Mammary microvascular endothelial cell (primary cell): ENCODE data around the gene JDP2. TPM values are rescaled to one million over a fixed set of nuclear protein-coding genes. Genes with fewer than 3 reads are reported as not detected.

Source experiments
- total RNA-seq: library from RNA; depleted of rRNA; stranded (reverse); fragments of >200 nt; gene quantifications from 2 replicates; pipeline ENCODE4 v1.2.3, GENCODE V29; 2015

The JDP2 gene, protein sequence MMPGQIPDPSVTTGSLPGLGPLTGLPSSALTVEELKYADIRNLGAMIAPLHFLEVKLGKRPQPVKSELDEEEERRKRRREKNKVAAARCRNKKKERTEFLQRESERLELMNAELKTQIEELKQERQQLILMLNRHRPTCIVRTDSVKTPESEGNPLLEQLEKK
- total RNA-seq = 6.5 and 13.5 TPM in 2 replicates

DNA sequence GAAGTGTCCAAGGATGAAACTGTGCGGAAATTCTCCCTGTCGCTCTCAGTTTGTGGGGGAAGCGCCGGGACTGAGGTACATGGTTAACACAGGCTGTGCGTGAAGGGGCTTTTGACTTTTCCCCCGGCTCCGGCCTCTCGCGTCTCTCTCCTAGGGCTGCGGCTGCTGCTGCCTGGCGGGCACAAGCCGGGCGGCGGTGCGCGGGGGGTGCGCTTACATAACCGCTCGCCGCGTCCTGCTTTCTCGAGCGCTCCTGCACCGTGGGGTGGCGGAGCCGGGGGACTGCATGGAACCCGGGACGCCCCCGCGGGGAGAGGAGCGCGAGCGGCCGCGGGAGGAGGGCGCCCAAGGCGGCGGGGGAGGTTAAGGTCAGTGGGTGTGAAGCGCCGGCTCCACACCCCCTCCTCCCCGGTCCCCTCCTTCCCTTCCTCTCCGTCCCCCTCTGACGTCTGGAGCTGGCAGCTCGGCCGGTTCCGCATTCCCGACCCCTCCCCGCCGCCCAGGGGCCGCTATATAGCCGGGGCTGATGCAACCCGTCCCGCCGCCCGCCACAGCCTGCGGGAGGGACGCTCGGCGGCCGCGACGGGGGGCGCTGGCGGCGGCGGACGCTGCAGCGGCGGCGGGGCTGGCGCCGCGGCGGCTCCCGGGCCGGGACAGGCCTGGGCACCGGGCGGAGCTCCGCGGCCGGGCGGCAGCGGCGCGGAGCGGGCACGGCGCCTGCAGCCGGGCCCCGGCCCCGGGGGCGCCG is at the start of gene JDP2:
JDP2 (plus strand) TSS at position 541 of the 748 bp plus-strand sequence. CDS start 9,899 bp downstream, outside the sequence.

DNA sequence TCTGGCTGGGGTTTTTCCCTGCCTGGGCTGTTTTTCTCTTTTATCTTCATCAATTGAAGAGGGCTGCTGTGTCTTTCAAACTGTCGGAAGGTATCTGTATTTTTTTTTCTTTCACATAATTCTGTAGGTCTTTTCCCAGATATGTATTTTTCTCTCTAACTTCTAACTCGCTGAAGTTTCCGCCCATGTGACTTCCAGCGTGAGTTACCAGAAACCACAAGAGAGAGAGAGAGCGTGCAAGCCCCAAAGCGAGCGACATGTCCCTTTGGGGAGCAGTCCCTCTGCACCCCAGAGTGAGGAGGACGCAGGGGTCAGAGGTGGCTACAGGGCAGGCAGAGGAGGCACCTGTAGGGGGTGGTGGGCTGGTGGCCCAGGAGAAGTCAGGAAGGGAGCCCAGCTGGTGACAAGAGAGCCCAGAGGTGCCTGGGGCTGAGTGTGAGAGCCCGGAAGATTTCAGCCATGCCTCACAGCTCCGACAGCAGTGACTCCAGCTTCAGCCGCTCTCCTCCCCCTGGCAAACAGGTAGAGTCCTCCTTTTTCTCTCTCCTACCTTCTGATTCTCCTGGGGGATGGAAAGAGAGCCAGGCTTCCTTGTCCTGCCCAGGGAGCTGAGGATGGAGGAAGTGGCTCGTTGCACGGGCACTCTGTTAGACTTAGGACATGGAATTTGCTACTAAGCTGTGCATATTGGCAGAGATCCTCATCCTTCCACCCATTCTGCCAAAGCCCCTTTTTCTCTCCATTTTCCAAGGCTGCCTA is 94.6 kb downstream of the JDP2 start, which contains the start of gene BATF:
BATF (plus strand) TSS at position 246 of the 759 bp plus-strand sequence; CDS start at position 460, 214 bp downstream.

Other genes with a start within 250 kb of the JDP2 start
- 95.7 and 100 TPM in 2 replicates for gene FOS, start 149.2 kb upstream of the JDP2 start, total RNA-seq
- gene BATF, start 94.4 kb downstream of the JDP2 start, total RNA-seq = 0.69 and 1.3 TPM in 2 replicates
- gene FLVCR2, start 150.6 kb downstream of the JDP2 start, total RNA-seq = 2.1 and 2.7 TPM in 2 replicates
- 16.1 and 17.4 TPM in 2 replicates for gene ERG28, start 232.9 kb downstream of the JDP2 start, total RNA-seq
- gene TTLL5, start 233.2 kb downstream of the JDP2 start, total RNA-seq = 32.3 and 33.0 TPM in 2 replicates